Activated T-cell treated with anti-CD3 and anti-CD28 coated beads for 24 hours (primary cell): ENCODE data around the gene ARHGAP24.
"Not testable (repeated sequence)": the region's sequence is repeated elsewhere in the genome, so short reads cannot be mapped to it uniquely, and the experiment has no call there.

Experiments
- DNase-seq: peaks from one replicate; pipeline ENCODE4 v3.0.0-alpha.2; 2020; ENCODE audit warnings: low read depth

The ARHGAP24 gene

DNA sequence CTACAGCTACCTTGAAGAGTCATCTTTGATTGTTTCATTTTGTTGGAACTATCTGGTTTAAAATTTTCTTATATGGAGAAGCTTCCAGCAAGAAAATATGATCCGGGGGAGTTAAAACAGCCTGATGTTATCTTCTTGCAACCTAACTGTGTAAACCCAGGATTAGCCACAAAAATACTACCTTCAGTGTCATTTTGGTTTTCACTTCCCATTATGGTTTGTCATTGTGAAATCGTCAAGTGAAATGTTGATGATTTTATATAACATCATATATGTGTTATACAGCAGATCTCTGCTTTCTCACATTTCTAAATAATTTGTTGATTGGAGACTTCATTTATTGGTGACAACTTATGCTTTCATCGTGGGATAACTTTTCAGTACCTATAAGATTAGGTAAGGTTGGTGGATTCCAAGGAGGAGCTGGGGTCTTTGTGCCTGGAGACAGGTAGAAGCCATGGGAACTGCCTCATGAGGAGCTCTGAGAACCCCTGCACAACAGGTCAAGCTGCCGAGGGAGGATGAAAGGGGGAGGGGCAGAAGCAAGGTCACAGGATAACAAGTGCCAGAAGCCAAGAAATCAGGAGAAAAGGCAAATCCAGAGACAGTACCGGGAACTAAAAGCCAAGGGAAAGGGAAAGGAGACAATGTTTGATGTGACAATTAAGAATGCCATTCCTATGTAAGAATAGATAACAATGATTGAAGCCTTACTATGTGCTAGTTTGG, 7.2 kb downstream of the ARHGAP24 start:
- DNase-seq: no peak

DNA sequence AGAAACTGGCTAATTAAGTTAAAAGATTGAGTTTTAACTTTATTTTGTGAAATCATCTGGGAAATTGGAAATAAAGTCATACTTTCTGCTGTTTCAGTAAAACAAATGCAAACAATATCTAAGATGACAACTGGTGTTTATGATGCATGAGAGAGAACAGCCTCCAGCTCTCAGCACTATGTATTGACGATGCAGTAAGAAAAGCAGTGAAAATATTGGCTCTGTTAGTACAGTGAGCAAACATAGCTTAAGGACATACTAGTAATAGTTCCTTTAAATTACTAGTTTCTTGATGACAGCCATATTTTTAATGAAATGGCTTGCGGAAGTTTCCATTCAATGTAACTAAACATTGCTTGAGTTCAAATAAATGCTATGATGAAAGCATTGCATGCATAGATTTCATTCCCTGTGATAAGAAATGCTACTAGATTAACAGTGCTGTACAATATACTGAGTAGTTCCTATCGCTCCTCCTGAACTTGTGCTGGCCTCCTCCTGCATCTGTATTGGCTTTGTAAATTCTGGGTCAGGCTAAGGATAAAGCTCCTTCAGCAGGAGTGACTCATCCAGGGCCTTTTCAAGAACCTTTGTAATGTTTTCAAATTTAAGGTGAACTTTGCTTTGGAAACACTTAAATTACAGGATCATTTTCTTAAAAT, 11.6 kb downstream of the ARHGAP24 start:
- DNase-seq: no peak

DNA sequence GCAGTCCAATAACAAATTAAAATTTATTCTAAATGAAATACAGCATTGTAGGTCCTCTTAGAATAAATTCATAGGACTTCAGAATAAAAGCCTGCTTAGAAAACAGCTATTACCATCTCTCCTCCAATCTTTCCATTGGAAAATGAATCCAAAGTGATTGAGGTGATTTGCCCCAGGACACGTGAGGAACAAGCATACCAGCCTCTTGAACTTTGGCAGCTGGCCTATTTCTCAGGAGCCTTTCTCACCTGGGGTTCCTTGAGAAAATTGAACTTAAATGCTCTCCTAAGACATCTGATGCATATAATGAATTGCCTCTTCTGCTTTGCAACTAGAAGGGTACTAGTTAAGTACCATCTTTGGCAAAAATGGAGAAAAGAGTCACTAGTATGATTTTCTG, 13.5 kb downstream of the ARHGAP24 start:
- DNase-seq: no peak

DNA sequence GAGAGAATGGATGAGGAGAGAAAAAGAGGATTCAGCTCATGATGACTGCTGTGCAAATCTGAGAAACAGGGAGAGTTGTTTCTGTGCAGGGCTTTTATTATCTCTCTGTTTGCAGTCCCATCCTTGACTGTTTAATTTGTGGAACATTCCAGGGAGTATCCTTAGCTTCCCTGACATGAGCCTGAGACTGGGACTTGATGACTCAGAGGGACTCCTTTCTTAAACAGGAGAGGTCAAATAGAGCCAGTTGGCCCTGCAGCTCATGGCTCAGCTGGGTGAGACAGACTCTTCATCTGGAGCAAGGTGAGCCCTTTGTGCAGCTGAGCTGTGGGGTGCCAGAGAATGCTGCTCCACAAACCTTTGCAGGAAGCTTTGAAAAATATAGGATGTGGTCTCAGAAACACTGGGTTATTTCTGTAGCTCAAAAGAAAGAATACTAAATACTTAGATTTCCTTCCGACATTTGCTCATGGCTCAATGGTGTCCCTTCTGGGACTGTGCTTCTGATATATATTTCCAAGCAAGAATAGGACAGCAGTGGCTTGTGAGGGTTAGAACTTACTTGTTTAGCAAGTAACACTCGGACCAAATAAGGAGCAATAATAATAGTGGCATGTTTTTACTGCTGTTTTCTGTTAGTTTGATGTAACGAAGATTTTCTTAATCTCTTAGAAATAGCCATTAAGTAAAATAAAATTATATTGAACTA, 14.5 kb downstream of the ARHGAP24 start:
- no peak for DNase-seq

DNA sequence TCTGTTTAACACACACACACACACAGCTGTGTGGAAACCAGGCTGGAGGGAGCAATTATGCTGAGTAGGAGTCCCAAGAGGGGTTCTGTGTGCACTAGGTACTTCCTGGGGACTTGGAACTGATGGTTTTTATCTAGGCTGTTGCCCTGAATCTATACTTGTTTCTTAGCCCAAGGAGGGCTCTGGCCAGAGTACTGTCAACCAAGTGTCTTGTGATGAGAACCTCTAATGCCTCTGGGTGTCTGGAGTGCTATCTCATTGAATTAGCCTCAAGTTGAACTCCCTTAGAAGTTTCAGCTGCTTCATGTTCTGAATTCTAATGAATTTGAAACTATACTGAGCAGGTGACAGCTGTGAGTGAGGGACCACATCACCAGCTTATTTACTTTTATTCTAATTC, 16.6 kb downstream of the ARHGAP24 start:
- DNase-seq: no peak

DNA sequence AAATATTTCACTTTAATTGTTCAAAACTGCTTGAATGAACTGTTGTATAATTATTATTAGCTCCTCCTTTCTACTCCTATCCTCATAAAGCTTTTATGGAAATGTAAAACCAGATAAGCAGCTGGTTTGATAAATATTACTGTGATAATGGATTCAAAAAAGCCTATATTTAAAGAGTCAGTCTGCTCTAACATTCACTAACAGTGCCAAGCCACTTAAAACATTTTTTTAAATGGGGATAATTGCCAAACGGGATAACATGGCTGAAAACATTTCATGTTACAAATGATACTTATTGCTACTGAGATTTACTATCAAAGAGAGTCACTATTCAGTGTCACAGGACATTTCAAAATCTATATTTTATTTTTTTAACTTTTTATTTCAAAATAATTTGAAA, 17.4 kb downstream of the ARHGAP24 start:
- DNase-seq: no peak

DNA sequence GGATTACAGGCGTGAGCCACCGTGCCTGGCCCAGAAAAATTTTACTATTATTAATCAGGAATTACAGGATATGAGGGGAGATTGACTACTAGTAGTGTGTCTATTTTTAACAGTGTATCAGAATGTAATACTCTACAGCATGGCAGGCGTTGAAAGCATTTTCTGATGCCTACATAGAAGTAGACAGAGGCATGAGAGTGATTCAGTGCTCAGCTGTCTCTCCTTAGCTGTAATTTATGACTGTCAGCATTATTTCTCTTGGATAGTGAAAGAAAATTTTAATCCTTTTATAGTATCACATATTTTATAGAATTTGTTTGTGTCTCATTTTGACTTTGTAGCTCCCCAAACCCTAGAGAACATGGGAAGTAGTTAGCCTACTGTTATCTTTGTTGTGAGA, 20.7 kb downstream of the ARHGAP24 start:
- no peak for DNase-seq

DNA sequence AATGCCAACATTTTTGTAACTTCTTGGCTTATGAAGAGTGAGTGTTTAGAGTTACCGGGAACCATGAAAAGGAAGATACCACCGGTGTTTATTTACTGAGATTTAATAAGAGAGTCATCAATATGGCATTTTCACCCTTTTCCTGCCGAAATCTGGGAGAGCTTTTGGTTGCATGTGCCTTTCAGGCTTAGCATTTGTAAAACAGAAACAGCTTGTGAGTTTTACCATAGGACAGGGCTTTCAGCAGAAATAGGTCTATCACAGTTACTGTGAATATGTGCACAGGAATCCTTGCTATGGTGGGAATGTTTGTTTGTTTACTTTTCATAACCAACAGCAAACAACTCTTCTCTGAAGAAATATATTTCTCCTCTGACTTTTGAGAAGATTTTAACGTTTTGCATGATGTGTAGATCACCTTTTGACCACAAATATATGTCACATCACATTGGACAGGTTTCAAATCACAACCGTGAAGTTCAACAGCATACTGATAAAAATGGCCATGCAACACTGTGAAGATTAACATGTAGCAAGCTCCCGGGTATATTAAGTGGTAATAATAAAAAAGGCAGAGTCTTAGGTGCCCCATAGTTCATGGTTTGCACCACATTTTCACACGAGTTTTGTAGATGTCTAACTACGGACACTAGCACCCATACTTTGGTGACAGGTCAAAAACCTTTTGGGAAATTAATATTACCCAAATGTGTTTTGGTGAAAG, 21.3 kb downstream of the ARHGAP24 start:
- DNase-seq: no peak

DNA sequence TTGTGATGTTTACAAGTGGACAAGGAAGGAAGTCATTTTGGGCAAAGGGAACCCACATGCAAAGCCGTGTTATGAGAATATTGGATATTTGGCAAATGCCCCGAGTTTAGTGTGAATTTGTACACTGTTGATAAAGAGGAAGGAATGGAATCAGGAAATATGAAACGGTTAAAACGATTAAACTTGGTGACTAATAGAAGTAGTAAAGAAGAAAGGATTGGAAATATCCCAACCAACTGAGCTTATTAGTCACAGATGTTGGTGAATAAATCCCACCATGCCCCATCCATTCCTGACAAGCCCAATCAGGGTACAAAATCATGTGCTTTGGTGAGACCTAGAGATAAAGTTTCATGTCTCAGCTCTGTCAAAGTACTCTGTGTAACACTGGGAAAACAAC, 22.0 kb downstream of the ARHGAP24 start:
- no peak for DNase-seq

DNA sequence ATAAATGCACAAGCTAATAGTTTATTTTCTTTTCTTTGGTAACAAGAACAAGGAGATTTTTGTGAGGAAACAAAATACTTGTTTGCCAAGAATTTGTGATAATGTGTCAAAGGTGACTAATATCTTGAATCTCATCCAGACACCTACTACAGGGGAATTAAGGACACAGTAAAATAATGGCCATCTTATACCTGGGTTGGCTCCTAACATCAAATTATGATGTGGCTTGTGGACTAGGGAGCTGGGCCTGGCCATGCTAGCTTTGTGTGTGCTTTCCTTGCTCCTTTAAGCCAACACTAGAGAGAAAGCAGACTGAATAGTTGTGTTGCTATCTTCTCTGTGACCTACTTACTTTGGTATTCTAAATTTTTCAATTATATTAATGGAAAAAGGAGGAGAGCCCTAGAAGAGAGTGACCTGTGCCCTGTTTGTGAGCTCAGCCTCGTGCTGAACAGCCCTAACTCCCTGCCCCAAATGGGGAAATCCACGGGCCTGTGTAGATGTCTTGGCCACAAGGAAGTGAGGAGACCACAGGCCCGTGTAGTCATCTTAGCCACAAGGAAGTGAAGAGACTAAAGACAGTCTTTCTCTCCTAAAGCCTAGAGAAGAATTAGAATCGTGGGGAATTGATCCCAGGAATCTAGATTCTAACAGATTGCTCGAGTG, 23.3 kb downstream of the ARHGAP24 start:
- DNase-seq: no peak

DNA sequence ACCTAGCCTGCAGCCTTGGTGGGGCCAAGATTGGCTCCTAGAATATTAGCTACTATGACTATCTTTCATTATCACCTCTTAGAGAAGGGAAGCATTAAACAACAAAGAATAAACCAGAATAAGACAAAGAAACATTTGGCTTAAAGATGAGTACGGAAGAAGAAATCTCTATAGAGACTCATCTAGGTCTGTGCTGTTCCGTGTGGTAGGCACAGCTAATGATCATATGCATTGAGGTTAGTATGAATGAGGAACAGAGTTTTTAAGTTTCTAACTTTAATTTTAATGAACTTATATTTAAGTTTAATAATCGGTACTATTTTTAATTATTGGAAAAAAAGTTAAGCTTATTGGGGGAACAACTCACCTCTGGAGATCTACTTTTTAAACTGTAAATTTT, 24.6 kb downstream of the ARHGAP24 start:
- no peak for DNase-seq

DNA sequence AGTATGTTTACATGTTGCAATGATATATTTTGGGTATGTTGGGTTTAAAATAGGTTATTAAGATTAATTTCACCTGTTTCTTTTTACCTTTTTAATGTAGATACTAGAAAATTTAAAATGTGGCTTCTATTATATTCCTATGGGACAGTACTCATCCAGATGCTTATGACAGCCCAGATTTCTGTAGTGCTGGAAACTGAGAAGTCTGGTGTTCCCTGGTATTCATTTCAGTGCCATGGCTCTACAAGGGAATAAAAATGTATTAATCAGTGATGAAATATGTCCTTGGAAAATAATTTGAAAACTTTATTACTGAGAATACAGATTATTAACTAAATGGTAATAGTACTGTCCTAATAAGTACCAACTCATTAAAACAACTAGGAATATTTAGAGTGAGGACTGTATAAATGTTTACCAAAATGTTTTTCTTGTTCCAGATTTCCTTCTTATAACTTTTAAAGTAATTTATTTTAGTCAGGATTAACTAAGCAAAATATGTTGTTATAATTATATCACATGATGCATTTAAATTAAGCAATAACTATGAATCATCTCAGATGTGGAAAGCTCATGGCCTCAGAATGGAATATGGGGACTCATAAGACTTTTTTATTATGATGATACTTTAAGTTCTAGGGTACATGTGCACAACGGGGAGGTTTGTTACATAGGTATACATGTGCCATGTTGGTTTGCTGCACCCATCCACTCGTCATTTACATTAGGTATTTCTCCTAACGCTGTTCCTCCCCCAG, 25.3 kb downstream of the ARHGAP24 start:
- DNase-seq: no peak

DNA sequence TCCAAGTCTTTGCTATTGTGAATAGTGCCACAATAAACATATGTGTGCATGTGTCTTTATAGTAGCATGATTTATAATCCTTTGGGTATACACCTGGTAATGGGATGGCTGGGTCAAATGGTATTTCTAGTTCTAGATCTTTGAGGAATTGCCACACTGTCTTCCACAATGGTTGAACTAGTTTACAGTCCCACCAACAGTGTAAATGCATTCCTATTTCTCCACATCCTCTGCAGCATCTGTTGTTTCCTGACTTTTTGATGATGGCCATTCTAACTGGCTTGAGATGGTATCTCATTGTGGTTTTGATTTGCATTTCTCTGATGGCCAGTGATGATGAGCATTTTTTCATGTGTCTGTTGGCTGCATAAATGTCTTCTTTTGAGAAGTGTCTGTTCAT, 26.2 kb downstream of the ARHGAP24 start:
- DNase-seq: not testable (repeated sequence)

DNA sequence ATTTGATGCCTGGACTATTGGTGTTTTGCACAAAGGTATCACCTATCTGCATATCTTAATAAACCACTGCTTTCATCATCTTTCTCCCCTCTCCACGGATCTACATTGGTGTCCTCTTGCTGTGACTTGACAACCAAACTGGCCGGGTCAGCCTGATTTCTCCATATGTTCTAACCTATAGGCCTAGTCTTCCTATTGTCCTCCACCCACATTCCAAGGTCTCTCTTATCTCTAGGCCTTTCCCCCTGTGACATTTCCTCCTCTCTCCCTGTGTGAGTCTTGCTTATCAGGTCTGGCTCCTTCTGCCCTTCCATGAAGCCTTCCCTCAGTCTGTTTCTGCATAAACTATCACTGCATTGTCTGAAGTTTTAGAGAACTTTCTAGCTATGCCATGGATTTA, 33.7 kb downstream of the ARHGAP24 start:
- DNase-seq: no peak

DNA sequence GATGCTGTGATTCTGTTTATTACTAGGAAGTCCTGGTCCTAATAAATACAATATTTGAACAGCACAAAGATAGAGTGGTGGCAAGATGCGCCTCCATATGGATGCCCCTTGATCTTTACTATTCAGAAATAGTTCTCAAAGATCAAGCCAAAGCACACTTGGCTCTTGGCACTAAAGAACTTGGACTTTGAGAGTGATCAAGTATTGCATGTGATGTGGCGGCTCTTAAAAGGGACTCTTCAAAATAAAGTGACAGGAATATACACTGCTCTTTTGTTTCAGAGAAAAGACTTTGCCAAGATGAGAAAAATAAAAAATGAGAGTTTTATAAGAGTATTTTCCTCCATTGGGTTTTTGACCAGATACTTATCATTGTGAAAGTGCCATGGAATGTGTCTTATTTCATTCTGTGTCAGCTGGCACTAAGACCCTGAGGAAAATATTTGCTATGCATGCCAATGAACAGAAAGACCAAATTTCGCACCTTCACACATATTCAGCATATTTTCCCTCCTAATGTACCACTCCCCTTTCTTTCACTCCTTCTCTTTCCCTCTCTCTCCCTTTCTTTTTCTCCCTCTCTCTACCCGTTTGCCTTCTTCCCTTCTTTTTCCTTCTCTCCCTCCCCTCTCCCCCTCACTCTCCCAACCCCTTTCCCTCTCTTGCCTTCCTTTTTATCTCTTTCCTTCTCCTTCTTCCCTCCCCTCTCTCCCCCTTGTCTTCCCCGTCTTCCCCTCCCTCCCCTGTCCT, 35.1 kb downstream of the ARHGAP24 start:
- no peak for DNase-seq

DNA sequence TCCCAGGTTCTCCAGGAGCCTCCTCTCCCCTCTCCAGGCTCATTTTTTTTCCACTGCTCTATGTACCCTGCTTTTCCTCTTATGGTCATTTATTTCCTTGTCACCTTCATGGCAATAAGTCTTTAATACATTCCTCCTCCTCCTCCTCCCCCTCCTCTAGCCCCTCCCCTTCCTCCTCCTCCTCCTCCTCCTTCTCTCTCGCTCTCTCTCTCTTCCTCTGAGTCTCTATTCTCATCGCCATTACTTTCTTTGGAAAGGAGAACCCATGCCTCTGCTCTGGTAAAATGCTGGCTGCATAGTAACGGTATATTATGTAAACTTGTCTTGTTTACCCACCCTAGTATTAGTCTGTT, 35.7 kb downstream of the ARHGAP24 start:
- DNase-seq: no peak

DNA sequence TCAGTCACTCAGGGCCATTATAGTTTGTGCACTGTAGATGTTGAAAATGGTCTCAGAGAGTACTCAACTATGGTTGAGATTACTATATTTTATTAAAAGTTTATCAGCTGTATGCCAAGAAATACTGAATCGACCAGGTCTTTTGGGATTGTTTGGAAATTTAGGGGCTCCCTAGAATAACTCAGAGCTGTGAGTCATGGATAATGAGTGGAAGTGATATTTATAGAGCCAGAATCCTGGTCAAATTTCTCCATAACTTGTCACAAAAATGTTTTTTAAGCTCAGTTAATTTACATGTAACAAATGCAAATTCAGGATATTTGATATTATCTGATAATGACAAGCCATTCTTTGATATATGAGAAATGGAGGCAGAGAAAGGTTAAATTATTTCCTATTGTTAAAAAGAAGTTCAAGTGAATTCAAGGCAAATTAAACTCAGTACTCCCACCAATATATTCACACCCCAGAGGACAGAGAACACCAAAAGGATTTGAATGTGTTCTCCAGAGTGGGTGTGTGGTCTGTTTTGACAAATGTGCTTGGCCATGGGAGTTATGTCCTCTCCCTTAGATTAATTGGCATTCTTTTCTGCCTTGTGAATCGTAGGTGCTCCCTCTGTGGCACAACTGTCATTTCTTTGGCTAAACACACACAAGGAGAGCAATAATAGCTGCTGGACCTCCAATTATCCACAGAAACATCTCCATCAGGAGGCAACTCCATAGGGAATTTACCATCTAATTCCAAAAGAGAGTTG, 37.7 kb downstream of the ARHGAP24 start:
- DNase-seq: no peak

DNA sequence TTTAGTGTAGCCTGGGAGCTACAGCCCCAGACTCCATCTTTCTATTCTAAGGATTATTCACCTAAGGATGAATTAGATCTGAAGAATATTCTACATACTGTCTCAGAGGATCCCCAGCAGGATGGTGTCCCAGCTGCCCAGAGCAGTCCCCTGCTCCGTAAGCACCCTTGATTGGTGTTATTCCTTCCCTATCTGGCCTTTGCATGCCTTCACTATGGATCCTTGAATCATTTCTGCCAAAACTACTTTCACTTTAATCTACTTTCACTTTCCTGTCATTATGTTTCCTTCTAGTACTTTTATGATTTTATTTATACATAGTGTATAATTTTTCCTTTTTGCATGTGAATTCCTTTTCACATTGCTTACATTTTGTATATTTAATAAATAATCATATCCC, 39.2 kb downstream of the ARHGAP24 start:
- DNase-seq: no peak

DNA sequence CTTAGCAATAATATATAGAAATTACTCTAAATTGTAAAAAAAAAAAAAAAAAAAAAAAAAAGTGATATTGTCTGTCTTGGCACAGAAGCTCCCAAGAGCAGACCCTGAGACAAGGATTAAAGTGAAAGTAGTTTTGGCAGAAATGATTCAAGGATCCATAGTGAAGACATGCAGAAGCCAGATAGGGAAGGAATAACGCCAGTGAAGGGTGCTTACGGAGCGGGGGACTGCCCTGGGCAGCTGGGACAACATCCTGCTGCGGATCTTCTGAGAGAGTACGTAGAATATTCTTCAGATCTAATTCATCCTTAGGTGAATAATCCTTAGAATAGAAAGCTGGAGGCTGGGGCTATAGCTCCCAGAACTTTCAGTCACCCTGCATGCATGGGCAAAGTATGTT, 39.8 kb downstream of the ARHGAP24 start:
- no peak for DNase-seq

DNA sequence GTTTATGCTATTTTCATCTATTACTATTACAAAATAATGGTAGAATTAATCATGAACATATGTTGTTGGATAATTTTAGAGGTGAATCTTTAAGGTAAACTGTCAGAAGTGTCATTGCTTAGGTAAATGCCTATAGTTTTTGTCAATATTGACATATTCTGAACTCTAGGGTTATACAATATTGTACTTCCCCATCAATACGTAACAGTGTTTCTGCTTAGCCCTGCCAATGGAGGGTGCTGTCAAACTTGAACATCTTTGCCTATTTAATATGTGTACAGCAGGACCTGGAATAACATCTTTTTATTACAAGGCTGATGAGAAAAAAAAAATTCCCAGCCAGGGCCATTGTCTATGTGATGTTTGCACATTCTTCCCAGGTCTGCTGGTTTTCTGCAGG, 40.8 kb downstream of the ARHGAP24 start:
- DNase-seq: no peak
